CD4-positive, alpha-beta T cell treated with Interleukin-4 for 4 hours (primary cell): ENCODE data around the gene ACO2.
"Not testable (repeated sequence)": the region's sequence is repeated elsewhere in the genome, so short reads cannot be mapped to it uniquely, and the experiment has no call there.

Source experiments
- DNase-seq: peaks from one replicate; pipeline ENCODE4 v3.0.0-alpha.2; 2020

The ACO2 gene

GRCh38 chr22:41448189-41448808 lies 20.6 kb upstream of the ACO2 start:
- DNase-seq = peak; percentile 97

- no peak for DNase-seq
Measured at GRCh38 chr22:41458161-41458728, 10.7 kb upstream of the ACO2 start.

GRCh38 chr22:41459431-41459830 lies 9.5 kb upstream of the ACO2 start:
- no peak for DNase-seq

DNA sequence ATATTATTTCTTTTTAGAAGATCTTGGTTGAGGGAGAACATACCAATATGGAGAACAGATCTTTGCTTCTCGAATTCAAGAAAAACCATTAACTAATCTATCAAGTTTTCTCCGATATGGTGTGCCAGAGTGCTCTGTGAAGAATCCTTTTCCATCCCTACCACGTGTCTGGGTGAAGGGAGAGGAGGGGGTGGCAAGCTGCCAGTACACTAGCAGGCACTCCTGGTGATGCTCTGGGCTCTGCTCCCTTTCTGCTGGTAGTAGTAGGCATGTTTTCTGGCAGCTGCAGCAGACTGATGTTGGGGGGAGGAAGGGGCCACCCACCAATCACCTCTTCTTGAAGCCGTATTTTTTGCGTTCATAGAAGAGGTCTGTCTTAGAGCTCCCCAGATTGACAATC lies 8.8 kb upstream of the ACO2 start:
- DNase-seq = not testable (repeated sequence)

GRCh38 chr22:41461901-41462300 lies 7.0 kb upstream of the ACO2 start:
- DNase-seq = no peak

- DNase-seq = peak; percentile 23
Measured at GRCh38 chr22:41469218-41469851, 418 bp downstream of the ACO2 start.

- no peak for DNase-seq
Measured at GRCh38 chr22:41470886-41471285, 2.0 kb downstream of the ACO2 start.

DNA sequence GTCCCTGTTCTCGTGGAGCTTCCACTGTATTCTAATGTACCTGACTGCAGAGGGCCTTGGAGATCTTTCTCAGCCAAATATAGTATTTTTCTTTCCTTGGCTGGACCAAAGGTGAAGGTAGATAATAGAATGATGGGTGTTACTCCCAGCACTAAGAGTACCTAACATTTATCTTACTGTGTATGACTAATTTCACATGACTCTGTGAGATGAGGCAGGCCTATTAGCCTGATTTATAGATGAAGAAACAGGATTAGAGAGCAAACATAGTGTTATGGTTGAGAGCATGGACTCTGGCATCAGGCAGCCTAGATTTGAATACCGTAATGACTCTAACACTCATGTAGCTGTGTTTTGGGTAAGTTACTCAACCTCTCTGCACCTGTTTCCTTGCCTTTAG lies 2.7 kb downstream of the ACO2 start:
- no peak for DNase-seq

DNA sequence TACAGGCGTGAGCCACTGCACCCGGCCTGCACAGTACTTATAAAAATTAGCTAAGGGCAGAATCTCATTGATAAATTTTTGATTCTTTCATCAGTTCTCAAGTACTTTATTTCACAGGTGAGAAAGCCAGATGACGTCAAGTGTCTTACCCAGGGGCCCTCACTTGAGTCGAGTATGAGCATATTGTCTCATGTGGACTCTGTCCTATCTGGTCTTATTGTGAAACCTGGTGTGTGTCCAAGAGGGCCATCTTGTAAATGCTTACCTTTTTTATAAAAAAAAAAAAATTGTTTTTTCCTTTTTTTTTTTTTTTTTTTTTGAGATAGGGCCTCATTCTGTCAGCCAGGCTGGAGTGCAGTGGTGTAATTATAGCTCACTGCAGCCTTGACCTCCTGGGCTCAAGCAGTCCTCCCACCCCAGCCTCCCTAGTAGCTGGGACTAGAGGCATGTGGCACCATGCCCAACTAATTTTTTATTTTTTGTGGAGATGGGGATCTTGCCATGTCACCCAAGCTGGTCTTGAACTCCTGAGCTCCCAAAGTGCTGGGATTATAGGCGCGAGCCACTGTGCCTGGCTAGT lies 6.0 kb downstream of the ACO2 start:
- no peak for DNase-seq

DNA sequence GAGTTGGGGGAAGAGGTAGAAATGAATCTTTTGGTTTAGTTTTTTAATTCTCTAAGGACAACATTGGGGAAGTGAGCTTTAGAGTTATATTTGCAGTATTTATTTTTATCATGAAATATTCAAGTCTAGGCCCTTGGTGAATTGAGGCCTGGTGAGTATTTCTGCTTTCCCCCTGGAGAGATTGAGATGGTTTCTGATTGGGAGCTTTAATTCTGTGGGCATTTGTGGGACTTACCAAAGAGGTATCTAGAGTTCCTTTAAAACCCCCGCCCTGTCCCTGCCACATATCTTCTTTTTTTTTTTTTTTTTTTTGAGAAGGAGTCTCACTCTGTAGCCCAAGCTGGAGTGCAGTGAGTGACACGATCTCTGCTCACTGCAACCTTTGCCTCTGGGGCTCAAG lies 9.6 kb downstream of the ACO2 start:
- no peak for DNase-seq

GRCh38 chr22:41478891-41479521 lies 10.1 kb downstream of the ACO2 start:
- no peak for DNase-seq

- DNase-seq = no peak
Measured at GRCh38 chr22:41479671-41480396, 10.9 kb downstream of the ACO2 start.

DNA sequence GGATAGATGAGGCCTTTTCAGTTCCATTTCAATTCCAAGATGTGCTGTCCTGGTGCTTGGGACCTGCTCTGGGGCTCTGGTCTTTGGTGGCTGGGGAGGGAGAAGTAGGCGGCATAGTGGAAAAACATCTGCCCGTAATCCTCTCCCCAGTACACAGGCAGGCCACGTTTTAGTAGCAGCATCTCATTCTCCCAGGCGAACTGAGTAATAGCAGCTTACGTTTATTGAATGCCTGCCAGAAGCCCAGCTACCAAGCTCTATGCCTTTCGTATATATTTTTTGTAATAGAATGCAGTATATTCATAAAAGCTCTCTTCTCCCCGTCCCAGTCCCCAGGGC lies 11.4 kb downstream of the ACO2 start:
- DNase-seq = no peak

GRCh38 chr22:41481131-41481830 lies 12.4 kb downstream of the ACO2 start:
- no peak for DNase-seq

DNA sequence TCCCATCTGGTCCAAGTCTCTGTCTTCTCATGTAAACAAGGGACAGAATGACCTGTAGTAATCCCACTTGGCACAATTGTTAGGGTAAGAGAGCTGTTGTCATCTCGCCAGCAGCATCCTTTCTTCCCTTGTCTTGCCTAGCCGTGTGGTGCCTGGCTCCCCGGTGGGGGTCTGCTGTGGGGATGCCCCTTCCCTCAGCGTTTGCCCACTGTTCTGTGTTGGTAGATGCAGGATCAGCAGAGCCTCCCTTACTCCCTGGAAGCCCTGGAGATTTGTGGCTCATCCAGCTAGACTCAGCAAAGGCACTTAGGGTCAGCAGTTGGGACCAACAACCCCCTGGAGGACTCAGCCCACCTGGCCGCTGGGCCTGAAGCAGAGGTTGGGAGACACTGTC lies 13.0 kb downstream of the ACO2 start:
- DNase-seq = no peak

GRCh38 chr22:41482319-41482935 lies 13.5 kb downstream of the ACO2 start:
- no peak for DNase-seq

DNA sequence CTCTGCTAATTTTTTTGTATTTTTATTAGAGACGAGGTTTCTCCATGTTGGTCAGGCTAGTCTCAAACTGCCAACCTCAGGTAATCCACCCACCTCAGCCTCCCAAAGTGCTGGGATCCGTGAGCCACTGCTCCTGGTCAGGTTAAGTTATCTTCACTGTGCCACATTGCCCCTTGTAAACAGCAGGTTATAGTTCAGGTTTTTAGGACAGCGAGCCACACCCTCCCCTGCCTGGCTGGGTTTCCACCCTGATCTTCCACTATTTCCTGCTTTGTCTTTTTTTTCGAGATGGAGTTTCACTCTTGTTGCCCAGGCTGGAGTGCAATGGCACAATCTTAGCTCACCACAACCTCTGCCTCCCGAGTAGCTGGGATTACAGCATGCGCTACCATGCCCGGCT lies 16.1 kb downstream of the ACO2 start:
- DNase-seq = no peak

DNA sequence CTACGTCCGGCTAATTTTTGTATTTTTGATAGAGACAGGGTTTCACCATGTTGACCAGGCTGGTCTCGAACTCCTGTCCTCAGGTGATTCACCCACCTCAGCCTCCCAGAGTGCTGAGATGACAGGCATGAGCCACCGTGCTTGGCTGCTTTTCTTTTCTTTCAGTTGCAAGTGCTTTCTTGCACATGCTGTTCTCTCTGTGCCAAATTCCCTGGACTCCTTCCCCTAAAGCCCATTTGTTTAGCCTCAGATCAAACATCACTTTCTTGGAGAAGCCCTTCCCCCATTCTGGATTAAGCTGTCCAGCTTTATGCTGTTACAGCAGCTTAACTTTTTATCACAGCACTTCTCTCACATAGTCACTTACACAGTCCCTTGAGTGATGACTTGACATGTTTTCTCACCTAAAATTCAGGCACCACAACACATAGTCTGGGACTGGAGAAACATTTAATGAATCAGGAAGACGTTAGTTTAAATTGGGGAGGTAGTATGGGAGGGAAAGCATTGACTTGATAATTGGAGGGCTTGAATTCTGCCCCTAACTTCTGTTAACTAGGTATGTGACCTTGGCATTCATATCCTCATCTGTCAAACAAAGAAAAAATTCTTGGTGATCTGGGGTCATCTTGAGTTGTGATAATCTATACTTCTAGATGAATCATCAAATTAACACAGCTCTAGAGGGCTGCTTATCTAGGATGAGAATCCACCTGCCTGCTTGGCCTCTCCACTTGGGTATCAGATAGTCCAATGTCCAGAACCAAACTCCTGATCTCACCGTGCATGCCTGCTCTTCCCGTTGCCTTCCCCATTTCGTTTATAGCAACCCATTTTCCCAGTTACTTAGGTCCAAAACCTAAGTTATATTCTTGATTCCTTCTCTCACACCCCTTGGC lies 18.4 kb downstream of the ACO2 start:
- no peak for DNase-seq

GRCh38 chr22:41488076-41488475 lies 19.2 kb downstream of the ACO2 start:
- DNase-seq = no peak

GRCh38 chr22:41488596-41489385 lies 19.9 kb downstream of the ACO2 start:
- DNase-seq = no peak
